Stomach (tissue), 9 donors: ENCODE results near the gene TATDN3. TPM values are rescaled to one million over a fixed set of nuclear protein-coding genes. Genes with fewer than 3 reads are reported as not detected.

Experiments used
- DNase-seq, 2 donors: peaks; one replicate each; pipeline versions ENCODE4 v3.0.0 to v3.0.0-alpha.2; 2013 to 2019
- H3K27ac ChIP-seq, 5 donors: fragments of 200-600 bp in 4 of 5; sonication (generic) in 4 of 5; one replicate each; pipeline ENCODE4 v1.5.1; 2013 to 2019; ENCODE audit warnings: mild to moderate bottlenecking in 1 of 5, moderate library complexity in 1 of 5
- H3K27me3 ChIP-seq, 3 donors: fragments of 200-600 bp; sonication (generic); one replicate each; pipeline ENCODE4 v1.5.1; 2017 to 2019; ENCODE audit warnings: mixed run types in 1 of 3
- H3K36me3 ChIP-seq, 4 donors: fragments of 200-600 bp; sonication (generic); 1 replicate in 3 of 4; 2 replicates in 1 of 4; pipeline ENCODE4 v1.5.1; 2016 to 2019
- H3K4me1 ChIP-seq, 4 donors: fragments of 200-600 bp; sonication (generic); one replicate each; pipeline ENCODE4 v1.5.1; 2016 to 2019
- H3K4me3 ChIP-seq, 4 donors: fragments of 200-600 bp; sonication (generic) in 3 of 4; one replicate each; pipeline ENCODE4 v1.5.1; 2016 to 2019; ENCODE audit warnings: mild to moderate bottlenecking in 1 of 4
- H3K9me3 ChIP-seq, 4 donors: fragments of 200-600 bp; sonication (generic); one replicate each; pipeline ENCODE4 v1.5.1; 2016 to 2019
- CTCF ChIP-seq, 7 experiments: fragments of 450-650 bp in 4 of 7; fragments of 200-600 bp in 3 of 7; sonication (generic) in 3 of 7; IDR thresholded peaks; one replicate each; pipeline ENCODE4 v1.5.1; 2016 to 2019; ENCODE audit warnings: antibody characterized with exemption in 7 of 7, control low read depth in 2 of 7, mild to moderate bottlenecking in 1 of 7
- EP300 ChIP-seq: sonication (generic); formaldehyde crosslinking; IDR thresholded peaks from one replicate; pipeline ENCODE4 v1.6.1; 2017; ENCODE audit warnings: antibody characterized with exemption
- POLR2A ChIP-seq, 4 donors: fragments of 450-650 bp; IDR thresholded peaks; one replicate each; pipeline ENCODE4 v1.6.1; 2016; ENCODE audit warnings: antibody characterized with exemption in 4 of 4, control low read depth in 2 of 4, mild to moderate bottlenecking in 1 of 4, moderate library complexity in 1 of 4
- POLR2AphosphoS5 ChIP-seq, 3 donors: sonication (generic); formaldehyde crosslinking; IDR thresholded peaks; one replicate each; pipeline ENCODE4 v1.6.1; 2016; ENCODE audit warnings: antibody characterized with exemption in 3 of 3
- WGBS, 5 donors: extraction: QIAGEN DNeasy Blood & Tissue Kit in 3 of 5; methylation state at CpG; one replicate each; pipeline versions ENCODE4 v1.1.5 to v1.1.7; 2013 to 2018; 5-methylcytosine and 5-hydroxymethylcytosine counted together
- intact Hi-C: fragments of 100-400 bp; cut with DNase I; formaldehyde crosslinking; loops from one replicate; pipeline ENCODE4 v1.15.1; 2023; ENCODE audit warnings: low total_unique reads
- polyA plus RNA-seq, 3 donors: library from polyadenylated mRNA; stranded (reverse); fragments of 200-250 nt; gene quantifications; one replicate each; pipeline ENCODE4 v1.2.3, GENCODE V29; 2013
- total RNA-seq, 5 donors: library from RNA; depleted of rRNA; stranded (reverse); fragments of >200 nt; gene quantifications; one replicate each; pipeline versions ENCODE4 v1.1.0 to v1.2.3, GENCODE V29; 2014 to 2016
- donor health status: healthy with polysubstance abuse.
- donor health status: Bipolar disorder and iron deficiency.
- donor health status: healthy.

TATDN3 gene
- total and polyA plus RNA-seq, 8 donors = 2.6 to 52.2 (median 10.2) TPM

- H3K9me3 ChIP-seq = no peaks in the 10 kb centered on the region
- no peak overlapping the region for H3K4me3 ChIP-seq
- peak overlapping the region in 1 of 5 donors; percentile 46 for H3K27ac ChIP-seq
- intact Hi-C loops = no loop called here
- no peak for DNase-seq
- TF ChIP-seq CTCF (IDR thresholded peaks at IDR 0.05) (no peak), POLR2AphosphoS5 (IDR thresholded peaks at IDR 0.05) (no peak), POLR2A (IDR thresholded peaks at IDR 0.05) (no peak), EP300 (no peak)
- no peaks in the 10 kb centered on the region for H3K27me3 ChIP-seq
- 65 to 82% (median 78%) methylated on average over 8 of the region's 8 CpGs for WGBS, 5 donors
- H3K4me1 ChIP-seq = peaks cover 0 to 50% (median 20%) of the 10 kb centered on the region in 4 donors
- peaks cover 0 to 14% (median 11%) of the 10 kb centered on the region in 4 donors for H3K36me3 ChIP-seq
These were observed 37.5 kb upstream of the TATDN3 start for GRCh38 chr1:212754193-212754592.

GRCh38 chr1:212754680-212755079, 37.0 kb upstream of the TATDN3 start:
- DNase-seq = no peak

GRCh38 chr1:212759683-212760082, 32.0 kb upstream of the TATDN3 start:
- WGBS, 5 donors = 96 to 100% (median 99%) methylated on average over 1 to 5 of the region's 5 CpGs
- no peaks in the 10 kb centered on the region for H3K9me3 ChIP-seq
- intact Hi-C loops = no loop called here
- H3K27me3 ChIP-seq = no peaks in the 10 kb centered on the region
- TF ChIP-seq POLR2AphosphoS5 (IDR thresholded peaks at IDR 0.05) = no peak
- no peak for TF ChIP-seq CTCF (IDR thresholded peaks at IDR 0.05)
- no peak for TF ChIP-seq POLR2A (IDR thresholded peaks at IDR 0.05)
- TF ChIP-seq EP300 = no peak
- no peak overlapping the region for H3K4me3 ChIP-seq
- H3K27ac ChIP-seq = no peak overlapping the region
- peaks cover 0 to 7% (median 3%) of the 10 kb centered on the region in 4 donors for H3K4me1 ChIP-seq
- peaks cover 5 to 26% (median 16%) of the 10 kb centered on the region in 4 donors for H3K36me3 ChIP-seq
- no peak for DNase-seq

More at GRCh38 chr1:212754680-212755079, 37.0 kb upstream of the TATDN3 start:
- Histone ChIP-seq H3K4me1 (peaks cover 0 to 46% (median 18%) of the 10 kb centered on the region in 4 donors), H3K36me3 (peaks cover 0 to 14% (median 11%) of the 10 kb centered on the region in 4 donors), H3K27ac (peak overlapping the region in 1 of 5 donors; percentile 46), H3K4me3 (no peak overlapping the region), H3K9me3 (no peaks in the 10 kb centered on the region), H3K27me3 (no peaks in the 10 kb centered on the region)
- TF ChIP-seq POLR2A (IDR thresholded peaks at IDR 0.05) (no peak), EP300 (no peak), CTCF (IDR thresholded peaks at IDR 0.05) (no peak), POLR2AphosphoS5 (IDR thresholded peaks at IDR 0.05) (no peak)
- intact Hi-C loops = no loop called here
- WGBS, 5 donors = 69 to 86% (median 71%) methylated on average over 1 of the region's 1 CpG

- Histone ChIP-seq H3K27ac (no peak overlapping the region), H3K36me3 (peaks cover 5 to 28% (median 17%) of the 10 kb centered on the region in 4 donors), H3K9me3 (no peaks in the 10 kb centered on the region), H3K4me1 (peaks cover 0 to 5% (median 1%) of the 10 kb centered on the region in 4 donors), H3K27me3 (no peaks in the 10 kb centered on the region), H3K4me3 (no peak overlapping the region)
- DNase-seq = peak in 1 of 2 donors; percentile 28
- WGBS, 5 donors = 96 to 97% (median 97%) methylated on average over 6 to 10 of the region's 10 CpGs
- intact Hi-C loops = no loop called here
- TF ChIP-seq POLR2AphosphoS5 (IDR thresholded peaks at IDR 0.05) (no peak), CTCF (IDR thresholded peaks at IDR 0.05) (peak in 1 of 7 experiments; percentile 12), POLR2A (IDR thresholded peaks at IDR 0.05) (no peak)
These were observed 31.4 kb upstream of the TATDN3 start for GRCh38 chr1:212760126-212760823.
